ENCODE measurements around the gene GSDME.

DNA sequence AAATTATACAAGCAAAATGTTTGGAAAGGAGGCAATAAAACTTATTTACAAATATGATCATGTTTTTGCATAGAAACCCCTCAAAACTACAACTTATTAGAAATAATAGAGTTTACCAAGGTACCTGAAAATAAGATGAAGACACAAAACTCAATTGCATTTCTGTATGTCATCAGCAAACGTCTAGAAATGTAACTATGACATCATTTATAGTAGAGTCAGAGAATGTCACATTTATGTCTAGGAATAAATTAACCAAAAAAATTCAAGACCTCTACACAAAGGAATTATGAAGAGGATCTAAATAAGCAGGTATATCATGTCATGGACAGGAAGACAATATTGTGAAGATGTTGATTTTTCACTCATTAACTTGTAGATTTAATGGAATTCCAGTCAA is 103.0 kb downstream of the GSDME start:
- TF ChIP-seq, protein P1, sequence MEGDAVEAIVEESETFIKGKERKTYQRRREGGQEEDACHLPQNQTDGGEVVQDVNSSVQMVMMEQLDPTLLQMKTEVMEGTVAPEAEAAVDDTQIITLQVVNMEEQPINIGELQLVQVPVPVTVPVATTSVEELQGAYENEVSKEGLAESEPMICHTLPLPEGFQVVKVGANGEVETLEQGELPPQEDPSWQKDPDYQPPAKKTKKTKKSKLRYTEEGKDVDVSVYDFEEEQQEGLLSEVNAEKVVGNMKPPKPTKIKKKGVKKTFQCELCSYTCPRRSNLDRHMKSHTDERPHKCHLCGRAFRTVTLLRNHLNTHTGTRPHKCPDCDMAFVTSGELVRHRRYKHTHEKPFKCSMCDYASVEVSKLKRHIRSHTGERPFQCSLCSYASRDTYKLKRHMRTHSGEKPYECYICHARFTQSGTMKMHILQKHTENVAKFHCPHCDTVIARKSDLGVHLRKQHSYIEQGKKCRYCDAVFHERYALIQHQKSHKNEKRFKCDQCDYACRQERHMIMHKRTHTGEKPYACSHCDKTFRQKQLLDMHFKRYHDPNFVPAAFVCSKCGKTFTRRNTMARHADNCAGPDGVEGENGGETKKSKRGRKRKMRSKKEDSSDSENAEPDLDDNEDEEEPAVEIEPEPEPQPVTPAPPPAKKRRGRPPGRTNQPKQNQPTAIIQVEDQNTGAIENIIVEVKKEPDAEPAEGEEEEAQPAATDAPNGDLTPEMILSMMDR (tag by site-specific recombination; IDR thresholded peaks at IDR 0.05) = no peak
- TF ChIP-seq, protein P2, sequence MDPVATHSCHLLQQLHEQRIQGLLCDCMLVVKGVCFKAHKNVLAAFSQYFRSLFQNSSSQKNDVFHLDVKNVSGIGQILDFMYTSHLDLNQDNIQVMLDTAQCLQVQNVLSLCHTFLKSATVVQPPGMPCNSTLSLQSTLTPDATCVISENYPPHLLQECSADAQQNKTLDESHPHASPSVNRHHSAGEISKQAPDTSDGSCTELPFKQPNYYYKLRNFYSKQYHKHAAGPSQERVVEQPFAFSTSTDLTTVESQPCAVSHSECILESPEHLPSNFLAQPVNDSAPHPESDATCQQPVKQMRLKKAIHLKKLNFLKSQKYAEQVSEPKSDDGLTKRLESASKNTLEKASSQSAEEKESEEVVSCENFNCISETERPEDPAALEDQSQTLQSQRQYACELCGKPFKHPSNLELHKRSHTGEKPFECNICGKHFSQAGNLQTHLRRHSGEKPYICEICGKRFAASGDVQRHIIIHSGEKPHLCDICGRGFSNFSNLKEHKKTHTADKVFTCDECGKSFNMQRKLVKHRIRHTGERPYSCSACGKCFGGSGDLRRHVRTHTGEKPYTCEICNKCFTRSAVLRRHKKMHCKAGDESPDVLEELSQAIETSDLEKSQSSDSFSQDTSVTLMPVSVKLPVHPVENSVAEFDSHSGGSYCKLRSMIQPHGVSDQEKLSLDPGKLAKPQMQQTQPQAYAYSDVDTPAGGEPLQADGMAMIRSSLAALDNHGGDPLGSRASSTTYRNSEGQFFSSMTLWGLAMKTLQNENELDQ (tag by site-specific recombination; IDR thresholded peaks at IDR 0.05; ENCODE audit: low read depth) = no peak

Data from HEK293 (cell line).